ENCODE results near the gene ACTRT2.

- TF ChIP-seq EP300 (IDR thresholded peaks at IDR 0.05) (no peak), POLR2A (IDR thresholded peaks at IDR 0.05) (no peak)
Measured at GRCh38 chr1:3049164-3049563, 27.9 kb downstream of the ACTRT2 start.
